GM19452 (cell line): ENCODE results near the gene MARK1.

Experiments
- ATAC-seq: cut with Tn5 transposase; IDR thresholded peaks from one replicate; pipeline ENCODE4 v1.9.1; 2021; ENCODE audit not compliant: unreplicated experiment

The MARK1 gene

GRCh38 chr1:220687809-220688208, 159.9 kb downstream of the MARK1 start:
- no peak for ATAC-seq

DNA sequence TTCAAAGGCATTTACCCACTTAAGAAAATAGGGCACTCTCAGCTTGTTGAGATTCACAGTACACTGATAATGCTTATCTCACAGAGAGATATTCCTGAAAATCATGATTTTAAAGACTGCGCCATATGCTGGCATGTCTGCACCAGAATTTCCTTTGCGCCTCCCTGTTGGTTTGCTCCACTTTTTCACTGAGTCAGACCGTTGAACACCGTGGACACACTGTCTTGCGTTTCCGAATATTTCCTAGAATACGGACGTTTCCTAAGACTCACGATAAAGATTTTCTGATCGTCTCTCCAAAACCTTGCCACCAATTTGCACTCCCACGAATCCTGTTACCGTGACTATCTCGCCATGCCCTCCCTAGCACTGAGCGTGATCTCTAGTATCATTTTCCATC, 161.7 kb downstream of the MARK1 start:
- no peak for ATAC-seq

DNA sequence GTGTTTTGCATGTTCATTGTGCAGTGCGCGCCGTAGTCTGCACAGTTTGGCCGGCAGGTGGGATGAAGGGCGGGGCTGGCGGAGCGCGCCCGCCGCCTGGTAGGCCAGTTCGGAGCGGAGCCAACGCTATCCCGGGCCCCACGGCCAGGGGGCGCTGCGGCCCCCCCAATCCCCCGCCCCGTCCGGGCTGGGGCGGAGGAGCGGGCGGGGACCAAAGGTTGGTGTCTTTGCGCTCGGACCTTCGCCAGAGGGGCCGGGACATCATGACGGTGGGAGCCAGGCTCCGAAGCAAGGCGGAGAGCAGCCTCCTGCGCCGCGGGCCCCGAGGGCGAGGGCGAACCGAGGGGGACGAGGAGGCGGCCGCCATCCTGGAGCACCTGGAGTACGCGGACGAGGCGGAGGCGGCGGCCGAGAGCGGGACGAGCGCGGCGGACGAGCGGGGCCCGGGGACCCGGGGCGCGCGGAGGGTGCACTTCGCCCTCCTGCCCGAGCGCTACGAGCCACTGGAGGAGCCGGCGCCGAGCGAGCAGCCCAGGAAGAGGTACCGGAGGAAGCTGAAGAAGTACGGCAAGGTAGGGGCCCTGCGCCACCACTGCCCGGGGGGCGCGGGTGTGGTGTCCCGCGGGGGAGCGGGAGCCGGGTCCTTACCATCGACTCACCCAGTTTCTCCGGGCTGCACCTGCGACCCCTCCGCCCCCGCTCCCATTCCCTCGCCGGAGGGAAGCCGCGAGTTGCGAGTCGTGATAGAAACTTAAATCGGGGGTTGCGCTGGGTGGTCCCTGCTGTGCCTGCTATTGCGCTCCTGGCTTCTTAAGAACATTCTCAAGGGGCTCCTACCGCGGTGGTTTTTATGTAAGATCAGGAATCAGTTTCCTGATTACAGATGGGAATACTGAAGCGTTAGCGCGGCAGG, 162.5 kb downstream of the MARK1 start, which contains the start of gene C1orf115:
Gene C1orf115, plus strand, starts transcription at position 224 of the 913 bp plus-strand sequence. Its CDS starts 40 bp downstream, at position 264.
- peak; percentile 97 for ATAC-seq

GRCh38 chr1:220691053-220691684, 163.2 kb downstream of the MARK1 start:
- no peak for ATAC-seq

GRCh38 chr1:220692436-220693228, 164.7 kb downstream of the MARK1 start:
- ATAC-seq = no peak

- no peak for ATAC-seq
Observed at GRCh38 chr1:220694866-220695382, 167.0 kb downstream of the MARK1 start.

DNA sequence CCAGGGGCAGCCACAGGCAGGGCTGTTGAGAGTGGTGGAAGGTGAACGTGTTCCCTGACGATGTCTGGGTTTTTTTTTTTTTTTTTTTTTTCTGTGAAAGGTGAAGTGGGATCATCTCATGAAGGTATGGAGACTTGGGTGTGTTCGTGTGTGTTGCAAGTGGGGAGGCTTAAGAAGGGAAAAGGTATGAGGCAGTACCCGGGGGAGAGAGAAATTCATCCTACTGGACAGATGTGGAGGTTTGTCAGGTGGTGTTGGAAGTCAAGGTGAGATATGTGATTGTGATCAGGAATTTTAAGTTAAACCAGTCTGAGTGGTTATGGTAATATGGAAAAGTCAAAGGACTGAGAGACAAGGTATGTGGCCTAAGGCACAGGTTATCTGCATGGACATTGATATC, 167.5 kb downstream of the MARK1 start:
- ATAC-seq = no peak

DNA sequence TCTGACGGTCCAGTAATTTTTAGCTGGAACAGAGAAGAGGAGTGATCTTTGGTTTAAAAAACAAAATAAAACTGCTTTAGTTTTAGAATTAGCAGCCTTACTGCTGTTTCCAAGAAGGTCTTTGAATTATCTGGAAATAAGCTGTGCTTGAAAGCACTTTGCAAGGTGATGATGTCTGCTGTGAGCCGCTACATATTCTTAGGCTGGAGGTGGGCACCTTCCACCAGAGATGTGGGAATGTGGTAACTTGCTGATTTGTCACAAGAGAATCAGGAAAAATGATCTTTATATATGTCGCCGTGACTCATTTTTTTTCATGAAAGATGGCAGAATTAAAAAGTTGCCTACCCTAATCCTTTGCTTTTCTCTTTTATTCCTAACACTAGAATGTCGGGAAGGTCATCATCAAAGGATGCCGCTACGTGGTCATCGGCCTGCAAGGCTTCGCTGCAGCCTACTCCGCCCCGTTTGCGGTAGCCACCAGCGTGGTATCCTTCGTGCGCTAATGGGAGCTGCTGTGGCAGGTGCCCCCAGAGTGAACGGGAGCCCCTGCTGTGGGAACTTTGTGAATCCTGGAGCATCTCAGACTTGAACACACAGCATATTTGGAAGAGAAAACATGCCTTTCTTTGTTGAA, 168.4 kb downstream of the MARK1 start:
- no peak for ATAC-seq

GRCh38 chr1:220696863-220697231, 168.9 kb downstream of the MARK1 start:
- no peak for ATAC-seq

- no peak for ATAC-seq
Observed at GRCh38 chr1:220697326-220697725, 169.4 kb downstream of the MARK1 start.

DNA sequence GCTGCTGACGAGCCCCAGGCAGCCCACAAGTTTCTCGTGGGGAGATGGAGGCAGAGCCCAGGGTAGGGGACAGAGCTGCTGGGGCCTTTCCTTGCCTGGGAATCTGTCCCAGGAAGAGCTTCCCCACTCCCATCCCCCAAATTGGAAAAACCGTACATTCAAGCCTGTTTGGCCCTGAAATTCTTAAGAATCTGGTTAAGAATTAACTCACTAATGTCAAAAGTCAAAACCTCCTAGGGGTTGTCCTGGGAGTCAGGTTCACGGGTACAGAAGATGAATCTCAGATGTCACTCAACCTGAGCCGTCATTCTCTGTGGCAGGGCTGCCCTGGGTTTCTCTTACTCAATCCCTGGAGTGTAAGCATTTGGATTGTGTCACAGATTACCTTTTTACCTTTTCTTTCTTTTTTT, 170.7 kb downstream of the MARK1 start:
- no peak for ATAC-seq

DNA sequence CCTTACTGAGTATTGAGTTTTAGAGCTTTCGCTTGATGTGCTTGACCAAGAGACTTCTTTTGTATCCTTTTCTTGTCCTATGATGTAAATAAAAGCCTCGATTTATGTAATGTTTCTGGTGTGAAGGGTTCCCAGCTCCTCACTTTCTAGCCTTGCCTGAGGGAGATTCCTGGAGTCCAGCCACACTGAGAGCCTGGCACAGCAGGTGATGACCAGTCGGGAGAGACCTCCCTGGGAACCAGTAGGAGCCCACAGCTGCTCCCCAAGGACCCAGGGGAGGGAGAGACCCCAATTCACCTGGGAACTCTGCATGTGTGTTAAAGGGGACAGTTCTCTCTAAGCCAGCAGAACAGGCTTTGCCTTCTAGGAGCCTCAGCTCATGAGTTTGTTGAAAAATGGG, 171.1 kb downstream of the MARK1 start:
- no peak for ATAC-seq

DNA sequence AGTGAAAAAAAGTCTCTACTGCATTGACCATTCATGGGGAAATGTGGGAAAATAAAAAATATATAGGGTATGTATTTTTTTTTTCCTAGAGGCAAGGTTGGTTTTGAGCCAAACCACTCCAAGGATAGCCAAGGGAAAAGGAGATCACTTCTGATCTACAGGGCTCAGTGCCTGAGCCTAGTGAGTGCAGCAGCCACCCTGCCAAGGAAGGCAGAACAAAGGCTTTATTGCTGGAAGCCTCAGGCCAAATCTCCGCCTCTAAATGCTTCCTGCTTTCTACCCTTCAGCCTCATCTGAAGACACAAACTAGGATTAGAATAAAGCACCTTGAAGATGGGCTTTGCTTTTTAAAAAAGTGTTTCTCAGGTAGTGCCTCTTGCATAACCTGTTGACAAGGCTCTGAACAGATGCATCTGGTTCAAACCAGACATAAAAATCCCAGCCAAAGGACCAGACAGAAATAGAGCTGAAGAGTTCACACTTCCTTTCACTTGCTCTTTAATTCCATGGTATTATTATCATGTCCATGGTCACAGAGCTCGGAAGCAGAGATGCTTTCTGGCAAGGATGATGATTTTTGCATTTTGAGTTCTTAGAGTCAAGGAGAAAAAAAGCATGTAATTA, 172.7 kb downstream of the MARK1 start:
- ATAC-seq = no peak

DNA sequence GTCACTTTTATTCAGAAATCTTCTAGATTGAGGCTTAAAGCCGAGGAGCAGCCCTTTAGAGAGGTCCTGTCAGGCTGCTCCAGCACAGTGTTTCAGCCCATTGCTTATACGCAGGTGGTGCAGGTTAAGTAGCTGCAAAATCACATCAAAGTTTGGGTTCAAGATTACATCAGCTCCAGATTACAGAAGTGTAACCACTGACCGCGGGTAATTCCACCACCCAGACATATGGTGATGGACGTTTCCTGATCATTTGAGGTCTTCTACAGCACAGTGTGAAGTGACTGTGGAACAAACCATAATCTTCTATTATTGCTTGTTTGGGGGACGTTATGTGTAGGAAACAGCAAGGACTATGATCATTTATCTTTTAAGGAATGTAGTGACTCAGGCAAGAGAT, 174.0 kb downstream of the MARK1 start:
- no peak for ATAC-seq

DNA sequence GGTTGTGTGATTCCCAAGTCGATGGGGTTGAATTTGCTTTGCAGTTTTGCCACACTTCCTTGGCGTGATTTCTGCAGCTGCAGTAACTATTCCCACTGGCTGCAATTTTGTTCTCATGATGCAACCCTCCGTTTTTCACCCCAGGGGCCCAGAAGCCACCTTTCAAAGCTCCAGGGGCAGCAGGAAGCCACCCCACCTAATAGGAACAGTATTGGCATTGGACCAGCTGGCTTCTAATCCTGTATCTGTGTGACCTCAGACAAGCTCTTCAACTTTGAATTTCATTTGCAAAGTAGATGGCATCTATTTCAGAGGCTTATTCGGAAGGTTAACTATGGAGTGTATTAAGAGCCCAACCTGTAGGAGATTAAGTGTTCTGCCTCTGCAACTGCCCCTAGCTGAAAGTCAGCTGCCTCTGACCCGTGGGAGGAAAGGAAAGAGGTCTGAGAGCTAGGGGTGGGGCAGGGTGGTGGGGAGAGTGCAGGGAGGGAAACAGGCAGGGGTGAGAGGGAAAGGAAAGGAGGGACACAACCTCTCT, 174.9 kb downstream of the MARK1 start:
- ATAC-seq = no peak

GRCh38 chr1:220703305-220703704, 175.4 kb downstream of the MARK1 start:
- ATAC-seq = no peak

- no peak for ATAC-seq
Observed at GRCh38 chr1:220705782-220706181, 177.8 kb downstream of the MARK1 start.

DNA sequence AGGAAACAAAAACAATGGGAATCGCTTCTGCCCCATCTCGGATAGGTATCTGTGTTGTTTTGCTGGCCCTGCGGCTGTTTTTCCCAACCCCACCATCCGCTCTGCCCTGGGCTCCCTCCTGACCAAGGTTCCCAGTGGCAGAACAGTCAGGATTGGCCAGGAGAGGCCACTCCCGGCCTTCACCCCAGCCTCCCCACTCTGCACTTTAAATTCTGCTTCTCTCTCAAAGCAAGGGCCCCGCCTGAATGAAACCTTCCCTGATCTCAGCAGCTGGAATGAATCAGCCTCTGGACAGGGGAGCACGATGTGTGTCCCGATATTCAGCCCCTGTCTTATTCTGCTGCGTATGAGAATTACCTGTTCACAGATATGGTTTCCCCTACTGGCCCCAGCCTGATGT, 178.5 kb downstream of the MARK1 start:
- ATAC-seq = no peak

DNA sequence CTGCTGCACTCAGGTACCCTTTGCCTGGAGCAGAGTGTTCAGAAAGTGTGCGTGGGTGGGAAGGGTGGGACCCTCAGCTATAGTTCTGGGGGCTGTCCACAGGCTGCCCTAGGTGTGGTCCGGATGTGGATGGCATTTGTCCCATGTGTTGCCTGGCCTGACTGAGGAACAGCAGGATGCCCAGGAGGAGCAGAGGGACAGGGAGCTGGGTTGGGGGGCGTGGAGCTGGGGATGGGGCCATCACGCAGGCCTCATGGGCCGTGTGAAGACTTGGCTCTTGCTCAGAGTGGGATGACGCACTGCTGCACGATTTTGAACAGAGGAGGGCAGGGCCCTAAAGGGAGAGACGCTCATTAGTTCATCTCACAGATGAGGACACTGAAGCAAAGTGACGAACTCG, 179.2 kb downstream of the MARK1 start:
- no peak for ATAC-seq

DNA sequence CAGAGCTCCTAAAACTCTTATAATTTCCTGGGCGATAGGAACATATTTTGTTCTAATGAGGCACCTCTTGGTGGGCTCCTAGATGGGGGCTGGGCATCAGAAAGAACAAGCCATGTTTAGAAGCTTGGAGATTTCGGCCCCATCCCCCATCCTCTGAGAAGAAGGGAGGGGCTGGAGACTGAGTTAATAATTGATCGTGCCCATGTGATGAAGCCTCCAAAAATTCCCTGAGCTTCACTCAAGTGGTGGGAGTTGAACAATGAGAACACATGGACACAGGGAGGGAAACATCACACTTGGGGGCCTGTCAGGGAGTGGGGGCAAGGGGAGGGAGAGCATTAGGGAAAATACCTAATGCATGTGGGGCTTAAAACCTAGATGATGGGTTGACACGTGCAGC, 180.3 kb downstream of the MARK1 start:
- ATAC-seq = no peak
